Osteoblast (primary cell): Measurements from ENCODE around the gene PID1. TPM values are rescaled to one million over a fixed set of nuclear protein-coding genes. Genes with fewer than 3 reads are reported as not detected.
A peak's percentile ranks its signal among the peaks of the same experiment; 100 is the strongest.

ENCODE experiments used
- DNase-seq: peaks from one replicate; pipeline ENCODE4 v3.0.0; 2011; ENCODE audit warnings: low spot score, mixed read lengths; ENCODE audit not compliant: insufficient read length; ENCODE audit errors: missing footprints
- H2AFZ ChIP-seq: 2 replicates; pipeline ENCODE4 v1.6.0; 2011; ENCODE audit warnings: mild to moderate bottlenecking, low read length
- H3K27ac ChIP-seq: 2 replicates; pipeline ENCODE4 v1.5.1; 2011; ENCODE audit warnings: mild to moderate bottlenecking, low read depth, low read length, moderate library complexity
- H3K27me3 ChIP-seq: 2 replicates; pipeline ENCODE4 v1.6.0; 2012; ENCODE audit warnings: mild to moderate bottlenecking, control low read depth, inconsistent platforms, low read length, moderate library complexity; ENCODE audit not compliant: insufficient read depth
- H3K36me3 ChIP-seq: 2 replicates; pipeline ENCODE4 v1.5.1; 2011; ENCODE audit warnings: mild to moderate bottlenecking, low read length, control low read depth, moderate library complexity; ENCODE audit not compliant: insufficient read depth
- H3K4me1 ChIP-seq: 2 replicates; pipeline ENCODE4 v1.5.1; 2011; ENCODE audit warnings: mild to moderate bottlenecking, low read length, control low read depth, moderate library complexity; ENCODE audit not compliant: insufficient read depth
- H3K4me2 ChIP-seq: 2 replicates; pipeline ENCODE4 v1.6.0; 2011; ENCODE audit warnings: mild to moderate bottlenecking, low read length; ENCODE audit not compliant: insufficient read depth
- H3K4me3 ChIP-seq: fragments of 200-600 bp; sonication (generic); 3 replicates; pipeline ENCODE4 v1.5.1; 2012; ENCODE audit warnings: mild to moderate bottlenecking, low read length, inconsistent platforms; ENCODE audit not compliant: insufficient read depth
- H3K79me2 ChIP-seq: 2 replicates; pipeline ENCODE4 v1.6.0; 2012; ENCODE audit warnings: mild to moderate bottlenecking, low read length, control low read depth, inconsistent platforms; ENCODE audit not compliant: insufficient read depth
- H3K9me3 ChIP-seq: 2 replicates; pipeline ENCODE4 v1.5.1; 2011; ENCODE audit warnings: low read depth, low read length, control low read depth
- H4K20me1 ChIP-seq: 2 replicates; pipeline ENCODE4 v1.6.0; 2012; ENCODE audit warnings: mild to moderate bottlenecking, low read length, control low read depth; ENCODE audit not compliant: insufficient read depth
- CTCF ChIP-seq: IDR thresholded peaks from 2 replicates; pipeline ENCODE4 v1.5.1; 2011; ENCODE audit warnings: mild to moderate bottlenecking, low read depth, low read length, moderate library complexity; ENCODE audit errors: extremely low read depth
- total RNA-seq: library from RNA; depleted of rRNA; stranded (reverse); fragments of >200 nt; gene quantifications from 2 replicates; pipeline ENCODE4 v1.2.3, GENCODE V29; 2012

The PID1 gene
- total RNA-seq, 1 donor = 9.8 TPM

GRCh38 chr2:229137639-229138038 is 133.4 kb downstream of the PID1 start:
- Histone ChIP-seq H3K4me3 (no peak overlapping the region), H3K79me2 (no peaks in the 10 kb centered on the region), H3K27me3 (no peaks in the 10 kb centered on the region), H3K4me1 (peaks cover 8% of the 10 kb centered on the region), H3K36me3 (no peaks in the 10 kb centered on the region), H4K20me1 (no peaks in the 10 kb centered on the region), H3K4me2 (no peak overlapping the region), H2AFZ (no peak overlapping the region), H3K27ac (no peak overlapping the region), H3K9me3 (no peaks in the 10 kb centered on the region)
- no peak for TF ChIP-seq CTCF
- no peak for DNase-seq

- H3K4me2 ChIP-seq = no peak overlapping the region
- no peaks in the 10 kb centered on the region for H4K20me1 ChIP-seq
- no peak for TF ChIP-seq CTCF
Measured at GRCh38 chr2:229137066-229137465, 134.0 kb downstream of the PID1 start.

GRCh38 chr2:229133155-229133772 is 137.8 kb downstream of the PID1 start:
- peak; percentile 51 for TF ChIP-seq CTCF
- no peak overlapping the region for H3K4me2 ChIP-seq
- no peaks in the 10 kb centered on the region for H3K4me1 ChIP-seq
- no peak overlapping the region for H3K4me3 ChIP-seq
- no peaks in the 10 kb centered on the region for H3K36me3 ChIP-seq
- H2AFZ ChIP-seq = no peak overlapping the region
- no peaks in the 10 kb centered on the region for H3K9me3 ChIP-seq
- no peaks in the 10 kb centered on the region for H3K27me3 ChIP-seq
- DNase-seq = no peak
- H4K20me1 ChIP-seq = no peaks in the 10 kb centered on the region
- H3K27ac ChIP-seq = no peak overlapping the region
- no peaks in the 10 kb centered on the region for H3K79me2 ChIP-seq

More at GRCh38 chr2:229137066-229137465, 134.0 kb downstream of the PID1 start:
- Histone ChIP-seq H3K36me3 (no peaks in the 10 kb centered on the region), H3K79me2 (no peaks in the 10 kb centered on the region), H3K4me3 (no peak overlapping the region), H3K9me3 (no peaks in the 10 kb centered on the region), H3K4me1 (peaks cover 8% of the 10 kb centered on the region), H3K27ac (no peak overlapping the region), H3K27me3 (no peaks in the 10 kb centered on the region), H2AFZ (no peak overlapping the region)
- DNase-seq = no peak

GRCh38 chr2:229132236-229132635 is 138.9 kb downstream of the PID1 start:
- Histone ChIP-seq H4K20me1 (no peaks in the 10 kb centered on the region), H3K27me3 (no peaks in the 10 kb centered on the region), H3K4me1 (no peaks in the 10 kb centered on the region), H3K4me3 (no peak overlapping the region), H2AFZ (no peak overlapping the region), H3K4me2 (no peak overlapping the region), H3K9me3 (no peaks in the 10 kb centered on the region), H3K27ac (no peak overlapping the region), H3K79me2 (no peaks in the 10 kb centered on the region), H3K36me3 (no peaks in the 10 kb centered on the region)
- TF ChIP-seq CTCF = no peak
- no peak for DNase-seq
